Measurements from ENCODE around the gene SPAG9. TPM values are rescaled to one million over a fixed set of nuclear protein-coding genes. Genes with fewer than 3 reads are reported as not detected.
A peak's percentile ranks its signal among the peaks of the same experiment; 100 is the strongest.
"Not testable (repeated sequence)": the region's sequence is repeated elsewhere in the genome, so short reads cannot be mapped to it uniquely, and the experiment has no call there.

The SPAG9 gene
- total RNA-seq, 1 donor from 2014 or later, result 108 TPM

DNA sequence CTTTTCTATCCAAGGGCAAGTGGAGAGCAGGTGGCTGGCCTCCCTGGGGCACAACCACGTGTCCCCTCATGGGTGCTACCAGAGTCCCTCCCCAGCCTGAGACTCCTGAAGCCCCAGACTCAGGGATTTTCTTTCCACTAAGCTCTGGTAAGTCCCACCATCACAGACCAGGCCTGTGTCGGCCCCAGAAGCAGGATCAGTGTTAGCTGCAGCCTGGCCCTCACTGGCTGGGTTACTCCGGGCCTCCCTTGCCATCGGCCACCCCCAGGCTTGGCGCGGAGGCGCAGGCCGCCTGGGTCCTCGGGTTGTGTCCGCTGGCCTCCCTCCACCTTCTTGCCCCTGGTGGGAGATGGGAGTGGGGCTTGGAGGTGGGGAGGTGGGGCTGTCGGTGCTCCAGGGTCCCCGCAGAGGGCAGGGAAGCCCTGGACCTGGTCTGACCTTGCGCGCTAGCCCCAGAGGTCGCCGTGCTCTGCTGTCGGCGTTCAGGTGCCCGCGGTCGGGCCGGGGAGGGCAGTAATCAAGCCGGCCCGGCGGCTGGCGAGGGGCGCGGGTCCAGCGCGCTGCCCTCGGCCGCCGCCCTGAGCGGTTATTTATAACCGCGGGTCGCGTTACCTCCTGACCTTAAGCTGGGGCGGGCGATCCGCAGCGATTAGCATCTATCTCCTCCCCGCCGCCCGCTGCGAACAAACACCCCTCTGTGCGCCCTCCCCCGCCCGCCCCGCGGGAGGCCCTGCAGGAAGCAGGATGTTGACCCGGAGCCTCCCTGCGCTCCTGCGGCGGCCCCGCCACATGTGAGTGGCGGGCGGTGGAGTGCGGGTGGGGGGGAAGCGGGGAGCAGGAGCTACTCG, 176.4 kb downstream of the SPAG9 start:
- H3K27me3 ChIP-seq (ENCODE audit: low read depth), result no peaks in the 10 kb centered on the region
- DNase-seq, result peak; percentile 91
- peak; percentile 87 to 93 for ATAC-seq
- H3K4me1 ChIP-seq, result peaks cover 27% of the 10 kb centered on the region
- peak overlapping the region; percentile 62 for H3K4me3 ChIP-seq
- H3K9me3 ChIP-seq, result no peaks in the 10 kb centered on the region
- intact Hi-C loops (cut with DNase I), result no loop called here
- no peaks in the 10 kb centered on the region for H3K36me3 ChIP-seq
- TF ChIP-seq, protein P1, sequence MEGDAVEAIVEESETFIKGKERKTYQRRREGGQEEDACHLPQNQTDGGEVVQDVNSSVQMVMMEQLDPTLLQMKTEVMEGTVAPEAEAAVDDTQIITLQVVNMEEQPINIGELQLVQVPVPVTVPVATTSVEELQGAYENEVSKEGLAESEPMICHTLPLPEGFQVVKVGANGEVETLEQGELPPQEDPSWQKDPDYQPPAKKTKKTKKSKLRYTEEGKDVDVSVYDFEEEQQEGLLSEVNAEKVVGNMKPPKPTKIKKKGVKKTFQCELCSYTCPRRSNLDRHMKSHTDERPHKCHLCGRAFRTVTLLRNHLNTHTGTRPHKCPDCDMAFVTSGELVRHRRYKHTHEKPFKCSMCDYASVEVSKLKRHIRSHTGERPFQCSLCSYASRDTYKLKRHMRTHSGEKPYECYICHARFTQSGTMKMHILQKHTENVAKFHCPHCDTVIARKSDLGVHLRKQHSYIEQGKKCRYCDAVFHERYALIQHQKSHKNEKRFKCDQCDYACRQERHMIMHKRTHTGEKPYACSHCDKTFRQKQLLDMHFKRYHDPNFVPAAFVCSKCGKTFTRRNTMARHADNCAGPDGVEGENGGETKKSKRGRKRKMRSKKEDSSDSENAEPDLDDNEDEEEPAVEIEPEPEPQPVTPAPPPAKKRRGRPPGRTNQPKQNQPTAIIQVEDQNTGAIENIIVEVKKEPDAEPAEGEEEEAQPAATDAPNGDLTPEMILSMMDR (IDR thresholded peaks at IDR 0.05), result peak; percentile 11
- peak overlapping the region; percentile 92 for H3K27ac ChIP-seq

DNA sequence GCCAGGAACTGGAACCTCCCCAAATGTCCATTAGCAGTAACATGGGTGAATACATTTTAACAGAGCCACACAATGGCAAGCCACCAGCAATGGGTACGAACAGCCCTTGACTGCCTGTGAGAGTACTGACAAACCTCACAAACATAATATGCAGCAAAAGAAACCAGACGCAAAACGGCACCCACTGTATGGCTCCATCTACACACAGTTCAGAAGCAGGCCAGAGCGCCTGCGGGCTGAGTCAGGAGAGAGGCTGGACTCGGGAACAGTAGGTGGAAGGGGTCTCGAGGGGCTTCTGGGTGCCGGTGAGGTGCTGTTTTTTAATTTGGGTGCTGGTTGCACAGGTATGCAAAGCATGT, 177.1 kb downstream of the SPAG9 start:
- peak overlapping the region; percentile 62 for H3K4me3 ChIP-seq

DNA sequence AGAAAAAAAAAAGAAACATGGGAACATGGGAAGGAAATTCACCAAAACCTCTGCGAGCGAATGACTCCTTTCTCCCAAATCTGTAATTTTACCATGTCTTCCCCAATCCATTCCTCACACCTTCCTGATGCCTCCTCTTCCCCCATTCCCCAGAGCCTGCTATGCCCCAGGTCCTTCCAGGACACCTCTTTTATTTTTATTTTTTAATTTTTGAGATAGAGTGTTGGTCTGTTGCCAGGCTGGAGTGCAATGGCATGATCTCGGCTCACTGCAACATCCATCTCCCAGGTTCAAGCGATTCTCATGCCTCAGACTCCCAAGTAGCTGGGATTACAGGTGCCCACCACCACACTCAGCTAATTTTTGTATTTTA, 179.0 kb downstream of the SPAG9 start:
- DNase-seq; H3K27me3 ChIP-seq (ENCODE audit: low read depth); H3K4me3 ChIP-seq; intact Hi-C loops (cut with DNase I); H3K36me3 ChIP-seq; H3K27ac ChIP-seq; ATAC-seq; H3K9me3 ChIP-seq: not testable (repeated sequence)
- peaks cover 18% of the 10 kb centered on the region for H3K4me1 ChIP-seq

More for the DNA sequence above, 177.1 kb downstream of the SPAG9 start:
- TF ChIP-seq, protein P1 (IDR thresholded peaks at IDR 0.05), result no peak
- Histone ChIP-seq H3K27me3 (ENCODE audit: low read depth) (no peaks in the 10 kb centered on the region), H3K4me1 (peaks cover 25% of the 10 kb centered on the region), H3K27ac (peak overlapping the region; percentile 92), H3K9me3 (no peaks in the 10 kb centered on the region), H3K36me3 (no peaks in the 10 kb centered on the region)
- DNase-seq (no peak), ATAC-seq (no peak)
- intact Hi-C loops (cut with DNase I), result no loop called here

DNA sequence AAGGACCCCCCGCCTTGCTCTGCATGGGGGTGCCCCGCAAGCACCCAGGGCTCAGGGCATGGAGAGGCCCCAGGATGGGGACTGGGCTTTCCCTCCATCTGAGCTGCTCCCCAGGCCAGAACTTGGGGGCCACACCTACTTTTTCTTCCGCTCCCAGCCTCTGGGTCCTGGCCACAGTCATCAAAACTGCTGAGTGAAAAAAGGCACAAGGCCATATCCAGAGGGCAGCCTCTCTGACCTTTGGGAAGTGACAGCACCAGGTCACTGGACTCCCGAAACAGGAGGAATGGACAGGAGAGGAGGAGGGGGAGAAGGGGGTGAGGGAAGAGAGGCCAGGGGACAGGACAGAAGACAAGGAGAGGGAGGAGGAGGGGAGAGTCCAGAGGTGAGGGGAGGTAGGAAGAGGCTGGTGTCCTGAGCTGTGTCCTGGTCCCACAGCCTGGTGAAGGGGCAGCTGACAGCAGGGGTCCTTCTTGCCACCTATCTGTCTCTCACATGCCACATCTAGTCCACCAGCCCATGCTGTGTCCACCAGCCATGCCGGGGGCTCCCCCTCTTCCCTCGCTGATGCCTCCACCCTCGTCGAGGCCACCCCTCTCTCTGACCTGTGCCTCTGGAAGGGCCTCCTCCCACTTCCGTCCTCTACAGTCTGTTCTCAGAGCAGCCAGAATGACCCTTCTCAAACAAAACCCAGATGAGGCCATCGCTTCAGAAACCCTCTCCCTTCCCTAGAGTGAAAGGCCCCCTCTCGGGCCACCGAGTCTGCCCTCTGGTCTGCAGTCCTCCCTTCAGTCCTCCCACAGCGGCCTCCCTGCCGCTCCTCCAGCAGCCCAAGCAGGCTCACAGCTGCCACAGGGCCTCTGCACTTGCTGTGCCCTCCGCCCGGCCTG, 180.6 kb downstream of the SPAG9 start:
- Histone ChIP-seq H3K4me3 (no peak overlapping the region), H3K9me3 (no peaks in the 10 kb centered on the region), H3K36me3 (no peaks in the 10 kb centered on the region), H3K27ac (no peak overlapping the region), H3K4me1 (peaks cover 23% of the 10 kb centered on the region), H3K27me3 (ENCODE audit: low read depth) (no peaks in the 10 kb centered on the region)
- ATAC-seq (no peak), DNase-seq (peak; percentile 35)
- TF ChIP-seq, protein P1 (IDR thresholded peaks at IDR 0.05), result no peak
- intact Hi-C loops (cut with DNase I), result no loop called here

DNA sequence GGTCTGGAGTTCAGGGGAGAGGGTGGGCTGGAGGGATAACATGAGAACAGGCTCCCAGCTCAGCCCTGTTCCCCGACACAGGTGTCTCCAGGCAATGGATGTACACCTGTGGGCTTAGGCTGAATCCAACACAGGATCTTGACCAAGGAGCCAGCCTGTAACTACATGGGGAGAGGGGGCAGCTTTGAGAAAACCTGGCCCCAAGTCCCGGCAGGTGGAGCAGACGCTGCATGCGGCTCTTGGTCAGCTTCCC, 181.2 kb downstream of the SPAG9 start:
- Histone ChIP-seq H3K36me3 (no peaks in the 10 kb centered on the region), H3K27ac (no peak overlapping the region)

More for the DNA sequence above, 181.2 kb downstream of the SPAG9 start:
- intact Hi-C loops (cut with DNase I), result no loop called here
- Histone ChIP-seq H3K4me3 (no peak overlapping the region), H3K4me1 (peaks cover 18% of the 10 kb centered on the region), H3K27me3 (ENCODE audit: low read depth) (no peaks in the 10 kb centered on the region), H3K9me3 (no peaks in the 10 kb centered on the region)
- DNase-seq, result no peak
- ATAC-seq, result no peak
- TF ChIP-seq, protein P1 (IDR thresholded peaks at IDR 0.05), result no peak
